Astrocyte (in vitro differentiated cells and primary cell): ENCODE measurements around the gene ATAD5. TPM values are rescaled to one million over a fixed set of nuclear protein-coding genes. Genes with fewer than 3 reads are reported as not detected.
"Not testable (repeated sequence)": the region's sequence is repeated elsewhere in the genome, so short reads cannot be mapped to it uniquely, and the experiment has no call there.

ENCODE experiments used
- DNase-seq: peaks from one replicate; pipeline ENCODE4 v3.0.0-alpha.2; 2010; ENCODE audit warnings: low read depth
- FAIRE-seq: peaks from 2 replicates; lab custom pipeline; 2011; peaks lifted over from hg19 to GRCh38; lab: Jason Lieb, UNC
- H2AFZ ChIP-seq: 2 replicates; pipeline ENCODE4 v1.6.0; 2012; ENCODE audit warnings: low read depth, low read length, inconsistent platforms
- H3K27ac ChIP-seq: 2 replicates; pipeline ENCODE4 v1.5.1; 2011; ENCODE audit warnings: low read depth, low read length, inconsistent platforms
- H3K27me3 ChIP-seq: 2 replicates; pipeline ENCODE4 v1.6.0; 2011; ENCODE audit warnings: low read length, inconsistent platforms; ENCODE audit not compliant: insufficient read depth
- H3K36me3 ChIP-seq: 2 replicates; pipeline ENCODE4 v1.5.1; 2011; ENCODE audit warnings: low read length, inconsistent platforms; ENCODE audit not compliant: insufficient read depth
- H3K4me1 ChIP-seq: 2 replicates; pipeline ENCODE4 v1.5.1; 2011; ENCODE audit warnings: low read length, inconsistent platforms; ENCODE audit not compliant: insufficient read depth
- H3K4me2 ChIP-seq: 2 replicates; pipeline ENCODE4 v1.6.0; 2012; ENCODE audit warnings: low read length, inconsistent platforms
- H3K4me3 ChIP-seq: 2 replicates; pipeline ENCODE4 v1.5.1; 2011; ENCODE audit warnings: low read depth, mild to moderate bottlenecking, low read length, inconsistent platforms; ENCODE audit not compliant: insufficient read depth
- H3K79me2 ChIP-seq: 2 replicates; pipeline ENCODE4 v1.6.0; 2012; ENCODE audit warnings: mild to moderate bottlenecking, low read length, inconsistent platforms; ENCODE audit not compliant: insufficient read depth
- H3K9ac ChIP-seq: 2 replicates; pipeline ENCODE4 v1.6.0; 2012; ENCODE audit warnings: mild to moderate bottlenecking, low read length, inconsistent platforms
- H3K9me3 ChIP-seq: 2 replicates; pipeline ENCODE4 v1.5.1; 2012; ENCODE audit warnings: low read depth, mild to moderate bottlenecking, low read length, inconsistent platforms; ENCODE audit not compliant: insufficient read depth
- H4K20me1 ChIP-seq: 2 replicates; pipeline ENCODE4 v1.6.0; 2012; ENCODE audit warnings: low read length, inconsistent platforms; ENCODE audit not compliant: insufficient read depth
- H3K27ac Mint-ChIP-seq: one replicate; pipeline ENCODE4 v1.8.0; 2021; ENCODE audit warnings: mild to moderate bottlenecking, mixed read lengths; ENCODE audit not compliant: unreplicated experiment
- H3K27me3 Mint-ChIP-seq: one replicate; pipeline ENCODE4 v1.8.0; 2021; ENCODE audit warnings: low read depth, mixed read lengths; ENCODE audit not compliant: unreplicated experiment
- H3K36me3 Mint-ChIP-seq: one replicate; pipeline ENCODE4 v1.8.0; 2021; ENCODE audit warnings: low read depth, mixed read lengths; ENCODE audit not compliant: unreplicated experiment
- H3K4me1 Mint-ChIP-seq: one replicate; pipeline ENCODE4 v1.8.0; 2021; ENCODE audit warnings: low read depth, mixed read lengths; ENCODE audit not compliant: unreplicated experiment
- H3K4me3 Mint-ChIP-seq: one replicate; pipeline ENCODE4 v1.8.0; 2021; ENCODE audit warnings: mild to moderate bottlenecking, moderate library complexity, mixed read lengths; ENCODE audit not compliant: unreplicated experiment
- H3K9me3 Mint-ChIP-seq: one replicate; pipeline ENCODE4 v1.8.0; 2021; ENCODE audit warnings: mild to moderate bottlenecking, mixed read lengths; ENCODE audit not compliant: unreplicated experiment
- EZH2 ChIP-seq: IDR thresholded peaks from 2 replicates; pipeline ENCODE4 v1.6.1; 2012; ENCODE audit warnings: mild to moderate bottlenecking, low read length, inconsistent platforms; ENCODE audit not compliant: insufficient read depth
- total RNA-seq: library from RNA; stranded (reverse); gene quantifications from 2 replicates; pipeline ENCODE4 v1.2.1, GENCODE V29; 2021
- TF ChIP-seq, protein P1 (sequence below): IDR thresholded peaks from 2 replicates; pipeline ENCODE4 v1.5.1; 2011; ENCODE audit warnings: low read depth, mild to moderate bottlenecking, inconsistent platforms, low read length, moderate library complexity; ENCODE audit not compliant: insufficient read depth

Gene ATAD5
- total RNA-seq, 1 donor from 2014 or later, result 2.6 TPM

DNA sequence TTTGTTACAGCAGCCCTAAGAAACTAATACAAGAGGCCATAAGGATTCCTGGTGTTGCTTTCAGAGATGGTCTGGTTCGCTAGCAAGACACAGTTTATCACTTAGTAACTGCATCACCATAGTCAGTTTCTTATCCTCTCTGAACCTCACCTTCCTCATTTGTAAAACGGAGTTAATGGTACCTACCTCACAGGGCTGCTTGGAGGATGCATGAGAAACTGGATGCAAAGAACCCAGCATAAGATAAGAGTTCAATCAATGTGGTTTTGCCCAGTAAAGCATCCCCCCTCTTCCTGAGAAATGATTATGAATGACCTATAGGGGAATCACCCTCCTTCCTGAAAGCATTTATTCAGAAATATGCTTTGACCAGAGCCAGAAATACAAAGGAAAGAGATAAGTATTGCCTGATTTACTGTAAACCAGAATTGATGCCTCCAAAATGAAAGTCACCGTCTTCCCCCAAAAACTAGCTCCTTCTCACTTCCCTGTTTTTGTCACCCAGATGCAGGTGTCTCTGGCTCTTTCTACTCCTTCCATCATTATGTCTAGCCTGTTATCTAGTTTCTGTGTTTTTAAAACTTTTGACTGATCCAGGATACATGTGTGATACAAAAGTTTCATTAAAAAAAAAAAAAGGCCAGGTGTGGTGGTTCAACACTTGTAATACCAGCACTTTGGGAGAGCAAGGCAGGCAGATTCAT, 77.1 kb downstream of the ATAD5 start:
- no peak overlapping the region for H3K27ac ChIP-seq
- peaks cover 3% of the 10 kb centered on the region for H3K36me3 ChIP-seq
- no peaks in the 10 kb centered on the region for H3K27me3 ChIP-seq
- Mint-ChIP-seq H3K4me3 (no peak overlapping the region), H3K27ac (no peak overlapping the region), H3K9me3 (peaks cover 2% of the 10 kb centered on the region), H3K27me3 (no peaks in the 10 kb centered on the region), H3K36me3 (peaks cover 2% of the 10 kb centered on the region), H3K4me1 (peaks cover 3% of the 10 kb centered on the region)
- DNase-seq (no peak), FAIRE-seq (no peak)
- peaks cover 9% of the 10 kb centered on the region for H3K4me1 ChIP-seq
- no peak overlapping the region for H3K4me2 ChIP-seq
- H3K9ac ChIP-seq, result no peak overlapping the region
- H3K4me3 ChIP-seq, result no peak overlapping the region
- H2AFZ ChIP-seq, result no peak overlapping the region
- H3K9me3 ChIP-seq, result no peaks in the 10 kb centered on the region
- H3K79me2 ChIP-seq, result peaks cover 31% of the 10 kb centered on the region
- H4K20me1 ChIP-seq, result no peaks in the 10 kb centered on the region
- TF ChIP-seq EZH2, result no peak
- TF ChIP-seq, protein P1, sequence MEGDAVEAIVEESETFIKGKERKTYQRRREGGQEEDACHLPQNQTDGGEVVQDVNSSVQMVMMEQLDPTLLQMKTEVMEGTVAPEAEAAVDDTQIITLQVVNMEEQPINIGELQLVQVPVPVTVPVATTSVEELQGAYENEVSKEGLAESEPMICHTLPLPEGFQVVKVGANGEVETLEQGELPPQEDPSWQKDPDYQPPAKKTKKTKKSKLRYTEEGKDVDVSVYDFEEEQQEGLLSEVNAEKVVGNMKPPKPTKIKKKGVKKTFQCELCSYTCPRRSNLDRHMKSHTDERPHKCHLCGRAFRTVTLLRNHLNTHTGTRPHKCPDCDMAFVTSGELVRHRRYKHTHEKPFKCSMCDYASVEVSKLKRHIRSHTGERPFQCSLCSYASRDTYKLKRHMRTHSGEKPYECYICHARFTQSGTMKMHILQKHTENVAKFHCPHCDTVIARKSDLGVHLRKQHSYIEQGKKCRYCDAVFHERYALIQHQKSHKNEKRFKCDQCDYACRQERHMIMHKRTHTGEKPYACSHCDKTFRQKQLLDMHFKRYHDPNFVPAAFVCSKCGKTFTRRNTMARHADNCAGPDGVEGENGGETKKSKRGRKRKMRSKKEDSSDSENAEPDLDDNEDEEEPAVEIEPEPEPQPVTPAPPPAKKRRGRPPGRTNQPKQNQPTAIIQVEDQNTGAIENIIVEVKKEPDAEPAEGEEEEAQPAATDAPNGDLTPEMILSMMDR, result no peak

DNA sequence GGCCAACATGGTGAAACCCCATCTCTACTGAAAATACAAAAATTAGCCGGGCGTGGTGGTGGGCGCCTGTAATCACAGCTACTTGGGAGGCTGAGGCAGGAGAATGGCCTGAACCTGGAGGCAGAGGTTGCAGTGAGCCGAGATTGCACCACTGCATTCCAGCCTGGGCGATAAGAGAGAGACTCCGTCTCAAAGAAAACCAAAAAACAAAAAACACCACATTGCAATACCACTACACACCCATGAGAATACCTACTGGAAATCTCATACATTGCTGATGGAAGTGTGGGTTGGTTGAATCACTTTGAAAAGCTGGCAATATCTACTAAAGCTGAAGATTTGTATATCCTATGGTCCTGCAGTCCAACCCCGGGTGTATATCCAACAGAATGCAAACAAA, 78.4 kb downstream of the ATAD5 start:
- not testable (repeated sequence) for H3K27ac ChIP-seq, H3K27me3 ChIP-seq, H3K9ac ChIP-seq, H3K36me3 Mint-ChIP-seq, DNase-seq, H4K20me1 ChIP-seq, H3K36me3 ChIP-seq, H3K9me3 ChIP-seq, H3K4me1 ChIP-seq, H3K4me2 ChIP-seq, H3K4me3 ChIP-seq, H3K27me3 Mint-ChIP-seq, H2AFZ ChIP-seq, H3K4me3 Mint-ChIP-seq, H3K27ac Mint-ChIP-seq, FAIRE-seq, H3K4me1 Mint-ChIP-seq, H3K9me3 Mint-ChIP-seq
- H3K79me2 ChIP-seq, result peaks cover 21% of the 10 kb centered on the region

DNA sequence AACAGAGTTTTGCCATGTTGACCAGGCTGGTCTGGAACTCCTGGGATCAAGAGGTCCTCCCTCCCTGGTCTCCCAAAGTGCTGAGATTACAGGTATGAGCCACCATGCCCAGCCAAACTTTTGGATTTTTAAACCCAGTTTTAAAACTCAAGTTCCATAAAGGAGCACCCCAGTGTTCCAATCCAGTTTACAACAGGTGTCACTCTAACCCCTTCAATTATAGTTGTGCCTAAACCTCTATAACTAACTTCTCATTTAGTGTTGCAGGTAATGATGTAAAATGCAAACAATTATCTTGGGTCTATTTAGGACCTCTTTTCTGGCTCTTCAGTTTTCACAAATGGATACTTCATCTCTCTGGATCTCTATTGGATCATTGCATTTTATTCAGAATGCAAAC, 82.2 kb downstream of the ATAD5 start:
- Mint-ChIP-seq H3K27ac (no peak overlapping the region), H3K4me1 (no peaks in the 10 kb centered on the region), H3K36me3 (no peaks in the 10 kb centered on the region), H3K9me3 (peaks cover 2% of the 10 kb centered on the region), H3K4me3 (no peak overlapping the region), H3K27me3 (peaks cover 12% of the 10 kb centered on the region)
- DNase-seq, result no peak
- Histone ChIP-seq H4K20me1 (no peaks in the 10 kb centered on the region), H3K27ac (no peak overlapping the region), H3K4me2 (no peak overlapping the region), H2AFZ (no peak overlapping the region), H3K27me3 (peaks cover 2% of the 10 kb centered on the region), H3K79me2 (no peaks in the 10 kb centered on the region), H3K9me3 (no peaks in the 10 kb centered on the region), H3K4me1 (no peaks in the 10 kb centered on the region), H3K9ac (no peak overlapping the region), H3K36me3 (no peaks in the 10 kb centered on the region), H3K4me3 (no peak overlapping the region)
- TF ChIP-seq, protein P1, result no peak
- no peak for TF ChIP-seq EZH2
- no peak for FAIRE-seq
